K562 (cell line): ENCODE results near the gene SPATS1. TPM values are rescaled to one million over a fixed set of nuclear protein-coding genes. Genes with fewer than 3 reads are reported as not detected.

Source experiments
- ATAC-seq: fragments of 200-7000 bp; cut with Tn5 transposase; 3 replicates; pipeline ENCODE4 v1.9.1; 2020; ENCODE audit warnings: moderate library complexity
- BruUV-seq: library from RNA; stranded (reverse); fragments of 400-500 nt; replicated peaks from 2 replicates; lab custom pipeline; 2021; lab: Mats Ljungman, UMichigan
- CTCF ChIA-PET: fragments of 300-600 bp; formaldehyde crosslinking; extraction: SDS; loops from one replicate; lab custom pipeline; 2021; ENCODE audit warnings: low intra/inter-chr PET ratio; lab: Yijun Ruan, JAX
- POLR2A ChIA-PET: fragments of 300-600, 350-650 bp; sonication (Branson Sonifier 250); formaldehyde crosslinking; extraction: SDS; loops from one replicate; lab custom pipeline; 2021; ENCODE audit warnings: antibody characterized with exemption, inconsistent platforms; lab: Yijun Ruan, JAX
- DNase-seq, 4 experiments: peaks; one replicate each; pipeline versions ENCODE4 v3.0.0 to v3.0.0-alpha.2; 2011 to 2018; ENCODE audit warnings: low spot score in 3 of 4, mixed read lengths in 3 of 4; ENCODE audit errors: extremely low read depth in 1 of 4
- FAIRE-seq: peaks from 2 replicates; lab custom pipeline; 2011; peaks lifted over from hg19 to GRCh38; lab: Jason Lieb, UNC
- H2AFZ ChIP-seq: 2 replicates; pipeline ENCODE4 v1.6.0; 2011; ENCODE audit warnings: low read depth, low read length, control low read depth, inconsistent platforms
- H3K27ac ChIP-seq: fragments of 200-600 bp; 3 replicates; pipeline ENCODE4 v1.8.0; 2011; ENCODE audit warnings: low read depth, mild to moderate bottlenecking, control low read depth, inconsistent platforms, low read length, moderate library complexity, mixed read lengths; ENCODE audit errors: extremely low read depth
- H3K27me3 ChIP-seq, 2 experiments: fragments of 300-600 bp in 1 of 2; 2 replicates in 1 of 2; 3 replicates in 1 of 2; pipeline versions ENCODE4 v1.6.0 to v1.8.0; 2011; ENCODE audit warnings: inconsistent platforms in 2 of 2, low read length in 2 of 2, mild to moderate bottlenecking in 1 of 2, mixed read lengths in 1 of 2, moderate library complexity in 1 of 2; ENCODE audit not compliant: control insufficient read depth in 2 of 2, insufficient read depth in 2 of 2
- H3K36me3 ChIP-seq: fragments of 300-600 bp; 3 replicates; pipeline ENCODE4 v1.8.0; 2011; ENCODE audit warnings: mild to moderate bottlenecking, low read length, inconsistent platforms; ENCODE audit not compliant: control insufficient read depth, insufficient read depth
- H3K4me1 ChIP-seq, 2 experiments: fragments of 200-600 bp in 1 of 2; replicated peaks in 1 of 2; 2 replicates in 1 of 2; 3 replicates in 1 of 2; pipeline versions ENCODE4 v1.5.1 to v1.8.0; 2011; ENCODE audit warnings: inconsistent platforms in 2 of 2, low read length in 2 of 2, mild to moderate bottlenecking in 1 of 2, mixed read lengths in 1 of 2, moderate library complexity in 1 of 2; ENCODE audit not compliant: control insufficient read depth in 2 of 2, insufficient read depth in 2 of 2
- H3K4me2 ChIP-seq: 2 replicates; pipeline ENCODE4 v1.6.1; 2011; ENCODE audit warnings: low read length, control low read depth, inconsistent platforms, mixed read lengths; ENCODE audit not compliant: insufficient read depth
- H3K4me3 ChIP-seq: fragments of 200-600 bp; sonication (generic), shearing (Covaris generic); 2 replicates; pipeline ENCODE4 v1.5.1; 2016; ENCODE audit warnings: control low read depth, inconsistent platforms
- H3K79me2 ChIP-seq: fragments of 200-600 bp; 3 replicates; pipeline ENCODE4 v1.8.0; 2011; ENCODE audit warnings: low read length, inconsistent platforms; ENCODE audit not compliant: control insufficient read depth, insufficient read depth
- H3K9ac ChIP-seq, 2 experiments: 2 replicates each; pipeline versions ENCODE4 v1.6.0 to v1.6.1; 2011; ENCODE audit warnings: low read depth in 2 of 2, low read length in 2 of 2, control low read depth in 1 of 2, inconsistent platforms in 1 of 2, mild to moderate bottlenecking in 1 of 2, mixed read lengths in 1 of 2; ENCODE audit not compliant: insufficient read depth in 1 of 2
- H3K9me1 ChIP-seq: one replicate; pipeline ENCODE4 v1.6.0; 2011; ENCODE audit warnings: inconsistent platforms, mild to moderate bottlenecking, low read length, moderate library complexity; ENCODE audit not compliant: control insufficient read depth, insufficient read depth
- H3K9me3 ChIP-seq: replicated peaks from 2 replicates; pipeline ENCODE4 v1.5.1; 2011; ENCODE audit warnings: low read depth, low read length, inconsistent platforms; ENCODE audit not compliant: control insufficient read depth, insufficient read depth
- H4K20me1 ChIP-seq: replicated peaks from 2 replicates; pipeline ENCODE4 v1.6.1; 2011; ENCODE audit warnings: low read length, inconsistent platforms, mixed read lengths; ENCODE audit not compliant: control insufficient read depth, insufficient read depth
- CCAR2 ChIP-seq: fragments of 200-400 bp; formaldehyde crosslinking; IDR thresholded peaks from 2 replicates; pipeline ENCODE4 v1.6.1; 2017; ENCODE audit warnings: mild to moderate bottlenecking, low read depth, low read length
- ETV1 ChIP-seq: fragments of 450-650 bp; conservative IDR thresholded peaks from 2 replicates; pipeline ENCODE4 v1.6.1; 2016; ENCODE audit warnings: missing genetic modification characterization, control low read depth, low read depth, missing compliant biosample characterization
- HSF4 ChIP-seq: fragments of 250-450 bp; sonication (Bioruptor Pico); IDR thresholded peaks from 2 replicates; pipeline ENCODE4 v2.1.2; 2022; ENCODE audit warnings: mild to moderate bottlenecking, moderate library complexity, borderline replicate concordance
- MEF2D ChIP-seq: conservative IDR thresholded peaks from 2 replicates; pipeline ENCODE4 v1.6.1; 2016; ENCODE audit warnings: low read depth, missing genetic modification characterization, missing compliant biosample characterization
- NUFIP1 ChIP-seq: fragments of 450-650 bp; IDR thresholded peaks from 2 replicates; pipeline ENCODE4 v1.6.1; 2018; ENCODE audit not compliant: partially characterized antibody
- PURB ChIP-seq: sonication (generic); formaldehyde crosslinking; IDR thresholded peaks from 2 replicates; pipeline ENCODE4 v1.9.0; 2021; ENCODE audit warnings: low read depth, mild to moderate bottlenecking, missing genetic modification reagents
- RAD21 ChIP-seq, 2 experiments: fragments of 250-450 bp in 1 of 2; fragments of 450-650 bp in 1 of 2; sonication (Bioruptor Pico) in 1 of 2; formaldehyde crosslinking in 1 of 2; IDR thresholded peaks in 1 of 2; conservative IDR thresholded peaks in 1 of 2; 2 replicates each; pipeline versions ENCODE4 v1.4.0 to v1.8.0; 2020 to 2022; ENCODE audit warnings: mild to moderate bottlenecking in 2 of 2, moderate library complexity in 1 of 2
- SETDB1 ChIP-seq: IDR thresholded peaks from one replicate; pipeline ENCODE4 v1.6.1; 2012; ENCODE audit warnings: low read length, control low read depth, inconsistent platforms
- SIN3B ChIP-seq: fragments of 450-650 bp; IDR thresholded peaks from 2 replicates; pipeline ENCODE4 v1.6.1; 2017; ENCODE audit warnings: low read depth, mild to moderate bottlenecking, moderate library complexity
- SRSF1 ChIP-seq: fragments of 200-400 bp; formaldehyde crosslinking; IDR thresholded peaks from 2 replicates; pipeline ENCODE4 v1.6.1; 2017; ENCODE audit warnings: mild to moderate bottlenecking, low read depth, low read length, moderate library complexity
- STAT5A ChIP-seq: IDR thresholded peaks from 2 replicates; pipeline ENCODE4 v1.6.1; 2012; ENCODE audit warnings: low read length, inconsistent platforms, borderline replicate concordance
- ZNF41 ChIP-seq: fragments of 250-450 bp; sonication (Bioruptor Pico); conservative IDR thresholded peaks from 2 replicates; pipeline ENCODE4 v1.4.0; 2020; ENCODE audit warnings: mild to moderate bottlenecking
- ZNF76 ChIP-seq: fragments of 250-450 bp; sonication (Bioruptor Pico); IDR thresholded peaks from 2 replicates; pipeline ENCODE4 v1.4.0; 2020; ENCODE audit warnings: mild to moderate bottlenecking, moderate library complexity, borderline replicate concordance
- WGBS: fragments of 100-300 bp; shearing (Covaris generic); methylation state at CpG from one replicate; pipeline ENCODE4 v1.1.6; 2016; ENCODE audit warnings: low coverage, mixed read lengths; ENCODE audit not compliant: insufficient coverage; ENCODE audit errors: missing lambda C conversion rate; 5-methylcytosine and 5-hydroxymethylcytosine counted together
- in situ Hi-C: fragments of 300-500 bp; cut with MboI; formaldehyde crosslinking; loops from 4 replicates; pipeline ENCODE4 v1.15.0; 2018; ENCODE audit warnings: inconsistent platforms, mixed read lengths
- intact Hi-C: fragments of 100-400 bp; cut with micrococcal nuclease; formaldehyde crosslinking; loops from 2 replicates; pipeline ENCODE4 v1.14.2; 2022
- polyA plus RNA-seq, 8 experiments: library from polyadenylated mRNA; depleted of rRNA in 4 of 8; stranded (reverse) in 5 of 8; unstranded in 3 of 8; fragments of >200 nt; fragmentation: Nextera tagmentation in 2 of 8; fragmentation: Illumina TruSeq in 1 of 8; extraction: Ambion mirVana in 2 of 8; extraction: Trizol in 1 of 8; gene quantifications; 2 replicates each; pipeline versions ENCODE4 v1.2.1 to v1.2.3, GENCODE V29; 2011 to 2014; ENCODE audit warnings: inconsistent platforms in 1 of 8, missing spikeins in 1 of 8
- total RNA-seq, 7 experiments: library from RNA; depleted of rRNA in 6 of 7; stranded (reverse); fragments of >200 nt in 6 of 7; fragmentation: Illumina TruSeq in 2 of 7; extraction: Trizol in 2 of 7; gene quantifications; 2 replicates each; pipeline versions ENCODE4 v1.2.1 to v1.2.3, GENCODE V29; 2011 to 2021; ENCODE audit warnings: low replicate concordance in 1 of 7
- TF ChIP-seq, protein P1 (sequence below): fragments of 250-450 bp; sonication (Bioruptor Pico); IDR thresholded peaks from 2 replicates; pipeline ENCODE4 v1.6.1; 2021; ENCODE audit warnings: mild to moderate bottlenecking
- TF ChIP-seq, protein P2 (sequence below): fragments of 250-450 bp; sonication (Bioruptor Pico); IDR thresholded peaks from 2 replicates; pipeline ENCODE4 v1.4.0; 2020
- TF ChIP-seq, protein P3 (sequence below): fragments of 450-650 bp; IDR thresholded peaks from 2 replicates; pipeline ENCODE4 v1.6.1; 2014; ENCODE audit warnings: low read depth, mild to moderate bottlenecking, moderate library complexity, borderline replicate concordance
- TF ChIP-seq, protein P4 (sequence below): fragments of 450-650 bp; formaldehyde crosslinking; IDR thresholded peaks from 2 replicates; pipeline ENCODE4 v1.4.0; 2020; ENCODE audit warnings: mild to moderate bottlenecking, moderate library complexity

SPATS1 gene
- total and polyA plus RNA-seq, 9 of the 15 experiments (the other 6 are each of a cell fraction or from before 2014, with no cell fraction given), result not detected

DNA sequence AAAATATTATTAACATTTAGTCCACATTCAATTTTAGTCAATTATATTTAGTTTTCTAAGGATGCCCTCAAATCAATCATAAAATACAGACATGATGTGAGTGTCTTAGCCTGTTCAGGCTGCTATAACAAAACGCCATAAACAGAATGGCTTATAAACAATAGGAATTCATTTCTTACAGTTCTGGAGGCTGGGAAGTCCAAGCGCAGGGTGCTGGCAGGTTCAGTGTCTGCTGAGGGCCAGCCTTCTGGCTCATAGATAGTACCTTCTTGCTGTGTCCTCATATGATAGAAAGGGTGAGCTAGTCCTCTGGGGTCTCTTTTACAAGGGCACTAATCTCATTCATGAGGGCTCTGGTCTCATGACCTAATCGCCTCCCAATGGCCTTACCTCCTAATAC lies 35.0 kb downstream of the SPATS1 start:
- no TSS peak for BruUV-seq
- no peak overlapping the region for H3K27ac ChIP-seq
- CTCF ChIA-PET, result no interaction called here
- 8% methylated on average over 3 of the region's 3 CpGs for WGBS
- no peaks in the 10 kb centered on the region for H4K20me1 ChIP-seq
- ATAC-seq (no peak), FAIRE-seq (no peak), DNase-seq (no peak)
- intact Hi-C loops (no loop called here), in situ Hi-C loops (no loop called here)
- POLR2A ChIA-PET, result no interaction called here
- H3K9me3 ChIP-seq, result no peaks in the 10 kb centered on the region
- H3K9me1 ChIP-seq, result no peaks in the 10 kb centered on the region
- peaks cover 26 to 32% of the 10 kb centered on the region in 2 experiments for H3K27me3 ChIP-seq
- H3K79me2 ChIP-seq, result no peaks in the 10 kb centered on the region
- no peak overlapping the region for H3K9ac ChIP-seq
- no peaks in the 10 kb centered on the region for H3K36me3 ChIP-seq
- no peaks in the 10 kb centered on the region; a peak in 1 of 5 replicates for H3K4me1 ChIP-seq
- H2AFZ ChIP-seq, result no peak overlapping the region
- no peak overlapping the region for H3K4me2 ChIP-seq
- H3K4me3 ChIP-seq, result no peak overlapping the region
- TF ChIP-seq ETV1 (tag), result no peak
- no peak for TF ChIP-seq SETDB1
- no peak for TF ChIP-seq ZNF41 (CRISPR knock-in tag)
- TF ChIP-seq NUFIP1, result no peak
- TF ChIP-seq ZNF76, result no peak
- TF ChIP-seq RAD21 (CRISPR knock-in tag; conservative IDR thresholded peaks at IDR 0.05 in 1 of 2, IDR thresholded peaks at IDR 0.05 in 1 of 2), result no peak
- TF ChIP-seq CCAR2, result no peak
- no peak for TF ChIP-seq MEF2D (tag)
- TF ChIP-seq, protein P1, sequence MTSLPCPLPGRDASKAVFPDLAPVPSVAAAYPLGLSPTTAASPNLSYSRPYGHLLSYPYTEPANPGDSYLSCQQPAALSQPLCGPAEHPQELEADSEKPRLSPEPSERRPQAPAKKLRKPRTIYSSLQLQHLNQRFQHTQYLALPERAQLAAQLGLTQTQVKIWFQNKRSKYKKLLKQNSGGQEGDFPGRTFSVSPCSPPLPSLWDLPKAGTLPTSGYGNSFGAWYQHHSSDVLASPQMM, result no peak
- TF ChIP-seq, protein P2, sequence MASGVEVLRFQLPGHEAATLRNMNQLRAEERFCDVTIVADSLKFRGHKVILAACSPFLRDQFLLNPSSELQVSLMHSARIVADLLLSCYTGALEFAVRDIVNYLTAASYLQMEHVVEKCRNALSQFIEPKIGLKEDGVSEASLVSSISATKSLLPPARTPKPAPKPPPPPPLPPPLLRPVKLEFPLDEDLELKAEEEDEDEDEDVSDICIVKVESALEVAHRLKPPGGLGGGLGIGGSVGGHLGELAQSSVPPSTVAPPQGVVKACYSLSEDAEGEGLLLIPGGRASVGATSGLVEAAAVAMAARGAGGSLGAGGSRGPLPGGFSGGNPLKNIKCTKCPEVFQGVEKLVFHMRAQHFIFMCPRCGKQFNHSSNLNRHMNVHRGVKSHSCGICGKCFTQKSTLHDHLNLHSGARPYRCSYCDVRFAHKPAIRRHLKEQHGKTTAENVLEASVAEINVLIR (CRISPR knock-in tag), result no peak
- TF ChIP-seq, protein P3, sequence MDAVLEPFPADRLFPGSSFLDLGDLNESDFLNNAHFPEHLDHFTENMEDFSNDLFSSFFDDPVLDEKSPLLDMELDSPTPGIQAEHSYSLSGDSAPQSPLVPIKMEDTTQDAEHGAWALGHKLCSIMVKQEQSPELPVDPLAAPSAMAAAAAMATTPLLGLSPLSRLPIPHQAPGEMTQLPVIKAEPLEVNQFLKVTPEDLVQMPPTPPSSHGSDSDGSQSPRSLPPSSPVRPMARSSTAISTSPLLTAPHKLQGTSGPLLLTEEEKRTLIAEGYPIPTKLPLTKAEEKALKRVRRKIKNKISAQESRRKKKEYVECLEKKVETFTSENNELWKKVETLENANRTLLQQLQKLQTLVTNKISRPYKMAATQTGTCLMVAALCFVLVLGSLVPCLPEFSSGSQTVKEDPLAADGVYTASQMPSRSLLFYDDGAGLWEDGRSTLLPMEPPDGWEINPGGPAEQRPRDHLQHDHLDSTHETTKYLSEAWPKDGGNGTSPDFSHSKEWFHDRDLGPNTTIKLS, result no peak
- no peak for TF ChIP-seq SIN3B
- TF ChIP-seq, protein P4, sequence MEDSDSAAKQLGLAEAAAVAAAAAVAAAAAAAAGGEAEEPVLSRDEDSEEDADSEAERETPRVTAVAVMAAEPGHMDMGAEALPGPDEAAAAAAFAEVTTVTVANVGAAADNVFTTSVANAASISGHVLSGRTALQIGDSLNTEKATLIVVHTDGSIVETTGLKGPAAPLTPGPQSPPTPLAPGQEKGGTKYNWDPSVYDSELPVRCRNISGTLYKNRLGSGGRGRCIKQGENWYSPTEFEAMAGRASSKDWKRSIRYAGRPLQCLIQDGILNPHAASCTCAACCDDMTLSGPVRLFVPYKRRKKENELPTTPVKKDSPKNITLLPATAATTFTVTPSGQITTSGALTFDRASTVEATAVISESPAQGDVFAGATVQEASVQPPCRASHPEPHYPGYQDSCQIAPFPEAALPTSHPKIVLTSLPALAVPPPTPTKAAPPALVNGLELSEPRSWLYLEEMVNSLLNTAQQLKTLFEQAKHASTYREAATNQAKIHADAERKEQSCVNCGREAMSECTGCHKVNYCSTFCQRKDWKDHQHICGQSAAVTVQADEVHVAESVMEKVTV (CRISPR knock-in tag), result no peak
- no peak for TF ChIP-seq SRSF1
- no peak for TF ChIP-seq PURB
- no peak for TF ChIP-seq HSF4 (CRISPR knock-in tag)
- TF ChIP-seq STAT5A, result no peak
